Neuron (in vitro differentiated cells): ENCODE measurements around the gene CD4.

Experiments
- H2AFZ ChIP-seq: one replicate; pipeline ENCODE4 v1.6.1; 2013; ENCODE audit warnings: low read depth, mild to moderate bottlenecking, inconsistent platforms, low read length, moderate library complexity
- H3K27me3 ChIP-seq: one replicate; pipeline ENCODE4 v1.6.1; 2013; ENCODE audit warnings: low read length; ENCODE audit not compliant: insufficient read depth
- H3K36me3 ChIP-seq: one replicate; pipeline ENCODE4 v1.6.1; 2013; ENCODE audit warnings: low read length; ENCODE audit not compliant: insufficient read depth
- H3K4me1 ChIP-seq: one replicate; pipeline ENCODE4 v1.6.1; 2013; ENCODE audit warnings: low read length; ENCODE audit not compliant: insufficient read depth
- H3K4me3 ChIP-seq: 2 replicates; pipeline ENCODE4 v1.5.1; 2013; ENCODE audit warnings: mild to moderate bottlenecking, low read length, moderate library complexity
- H3K9me3 ChIP-seq: one replicate; pipeline ENCODE4 v1.6.1; 2013; ENCODE audit warnings: low read length

CD4 gene

DNA sequence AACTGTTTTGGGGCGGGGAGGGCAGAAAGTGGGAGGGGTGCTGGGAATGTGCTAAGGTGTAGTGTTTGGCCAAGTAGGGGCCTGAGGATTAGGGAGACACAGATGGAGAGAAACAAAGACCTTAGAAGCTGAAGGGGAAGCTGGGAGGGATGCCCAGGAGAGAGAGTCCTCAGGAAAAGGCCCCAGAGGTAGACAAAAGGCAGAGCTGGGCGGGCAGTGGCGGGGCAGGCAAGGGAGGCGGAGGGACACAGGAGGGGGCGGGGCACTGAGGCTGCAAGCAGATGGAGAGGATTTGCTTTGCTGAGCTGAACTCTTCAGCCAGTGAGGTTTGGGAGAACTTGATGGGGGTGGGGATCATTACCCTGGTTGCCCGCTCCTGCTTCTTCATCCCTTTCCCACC lies 20.3 kb upstream of the CD4 start:
- peaks cover 49% of the 10 kb centered on the region for H3K4me1 ChIP-seq
- peak overlapping the region; percentile 61 for H3K4me3 ChIP-seq
- H3K27me3 ChIP-seq = no peaks in the 10 kb centered on the region

DNA sequence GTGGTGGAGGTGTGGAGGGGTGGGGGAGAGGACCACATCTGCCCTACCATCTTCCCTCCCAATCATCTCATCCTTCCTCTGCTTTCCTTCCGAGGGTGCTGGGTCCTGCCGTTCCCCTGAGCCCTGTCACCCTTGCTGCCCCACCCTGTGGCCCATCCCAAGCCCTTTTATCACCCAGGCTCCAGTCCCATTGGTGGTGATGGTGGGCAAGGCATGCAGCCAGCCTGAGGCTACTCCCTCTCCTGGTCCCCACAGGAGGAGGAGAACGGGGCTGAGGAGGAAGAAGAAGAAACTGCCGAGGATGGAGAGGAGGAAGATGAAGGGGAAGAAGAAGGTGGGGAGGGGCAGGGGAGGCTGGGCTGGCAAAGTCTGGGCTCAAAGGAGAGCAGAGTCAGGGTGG lies 19.7 kb upstream of the CD4 start:
- H3K4me3 ChIP-seq = peak overlapping the region; percentile 61

More for the DNA sequence above, 20.3 kb upstream of the CD4 start:
- Histone ChIP-seq H3K9me3 (no peaks in the 10 kb centered on the region), H2AFZ (no peak overlapping the region), H3K36me3 (peaks cover 26% of the 10 kb centered on the region)

DNA sequence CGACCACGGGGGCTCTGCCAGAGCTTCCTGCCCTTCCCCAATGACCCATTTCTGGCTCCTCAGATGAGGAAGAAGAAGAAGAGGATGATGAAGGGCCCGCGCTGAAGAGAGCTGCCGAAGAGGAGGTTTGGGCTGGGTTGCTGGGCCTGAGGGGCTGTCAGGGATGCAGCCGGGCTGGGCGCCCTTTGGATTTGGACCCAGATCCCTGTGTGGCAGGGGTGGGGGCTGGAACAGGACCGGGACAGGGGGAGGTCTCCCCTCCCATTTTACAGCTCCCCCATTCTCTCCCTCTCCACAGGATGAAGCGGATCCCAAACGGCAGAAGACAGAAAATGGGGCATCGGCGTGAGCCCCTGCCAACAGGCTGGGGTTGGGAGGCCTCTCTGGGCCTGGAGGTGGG lies 19.2 kb upstream of the CD4 start:
- Histone ChIP-seq H3K27me3 (no peaks in the 10 kb centered on the region), H3K9me3 (no peaks in the 10 kb centered on the region), H3K36me3 (peaks cover 31% of the 10 kb centered on the region), H3K4me1 (peaks cover 41% of the 10 kb centered on the region), H3K4me3 (no peak overlapping the region), H2AFZ (no peak overlapping the region)

More for the DNA sequence above, 19.7 kb upstream of the CD4 start:
- Histone ChIP-seq H2AFZ (no peak overlapping the region), H3K9me3 (no peaks in the 10 kb centered on the region), H3K27me3 (no peaks in the 10 kb centered on the region), H3K36me3 (peaks cover 27% of the 10 kb centered on the region), H3K4me1 (peaks cover 45% of the 10 kb centered on the region)

DNA sequence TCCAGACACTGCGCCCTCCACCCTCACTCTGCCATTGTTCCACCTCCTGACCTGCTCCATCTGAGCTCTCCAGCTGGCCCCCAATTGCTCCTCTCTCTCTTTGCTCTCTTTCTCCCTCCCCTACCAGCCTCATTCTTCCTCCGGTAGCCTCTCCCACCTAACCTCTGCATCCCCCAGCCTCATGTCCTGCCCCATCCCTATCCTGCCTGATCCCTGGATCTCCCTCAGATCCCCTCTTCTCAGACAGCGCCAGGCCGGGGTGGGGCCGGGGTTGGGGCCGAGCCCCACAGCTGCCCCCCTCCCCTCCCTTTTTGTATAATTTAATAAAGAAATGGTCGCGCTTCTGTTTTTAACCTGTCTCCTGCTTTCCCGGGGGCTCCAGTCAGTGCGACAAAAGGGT lies 18.7 kb upstream of the CD4 start:
- Histone ChIP-seq H3K9me3 (no peaks in the 10 kb centered on the region), H2AFZ (no peak overlapping the region), H3K4me1 (peaks cover 36% of the 10 kb centered on the region), H3K36me3 (peaks cover 36% of the 10 kb centered on the region), H3K27me3 (no peaks in the 10 kb centered on the region), H3K4me3 (no peak overlapping the region)

DNA sequence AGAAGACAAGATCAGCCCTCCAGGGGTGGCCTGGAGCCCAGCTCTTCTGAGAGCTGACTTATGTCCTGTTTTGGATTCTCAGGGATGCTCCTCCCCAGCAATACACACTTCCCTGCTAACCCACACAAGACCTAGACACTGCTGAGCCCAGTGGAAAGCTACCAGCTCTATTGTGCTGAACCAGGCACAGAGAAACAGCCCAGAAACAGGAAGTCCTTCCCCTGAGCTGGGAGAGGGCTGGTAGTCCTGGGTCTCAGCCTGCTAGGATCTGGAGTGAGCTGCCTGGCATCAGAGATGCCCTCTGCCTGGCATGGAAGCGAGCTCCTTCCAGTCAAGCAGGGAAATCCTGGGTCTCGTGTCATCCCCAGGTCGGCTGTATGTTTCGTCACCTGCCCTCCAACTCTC lies 18.2 kb upstream of the CD4 start:
- H3K27me3 ChIP-seq = no peaks in the 10 kb centered on the region
- H2AFZ ChIP-seq = no peak overlapping the region
- H3K36me3 ChIP-seq = peaks cover 40% of the 10 kb centered on the region
- peaks cover 33% of the 10 kb centered on the region for H3K4me1 ChIP-seq
- no peaks in the 10 kb centered on the region for H3K9me3 ChIP-seq
- no peak overlapping the region for H3K4me3 ChIP-seq

DNA sequence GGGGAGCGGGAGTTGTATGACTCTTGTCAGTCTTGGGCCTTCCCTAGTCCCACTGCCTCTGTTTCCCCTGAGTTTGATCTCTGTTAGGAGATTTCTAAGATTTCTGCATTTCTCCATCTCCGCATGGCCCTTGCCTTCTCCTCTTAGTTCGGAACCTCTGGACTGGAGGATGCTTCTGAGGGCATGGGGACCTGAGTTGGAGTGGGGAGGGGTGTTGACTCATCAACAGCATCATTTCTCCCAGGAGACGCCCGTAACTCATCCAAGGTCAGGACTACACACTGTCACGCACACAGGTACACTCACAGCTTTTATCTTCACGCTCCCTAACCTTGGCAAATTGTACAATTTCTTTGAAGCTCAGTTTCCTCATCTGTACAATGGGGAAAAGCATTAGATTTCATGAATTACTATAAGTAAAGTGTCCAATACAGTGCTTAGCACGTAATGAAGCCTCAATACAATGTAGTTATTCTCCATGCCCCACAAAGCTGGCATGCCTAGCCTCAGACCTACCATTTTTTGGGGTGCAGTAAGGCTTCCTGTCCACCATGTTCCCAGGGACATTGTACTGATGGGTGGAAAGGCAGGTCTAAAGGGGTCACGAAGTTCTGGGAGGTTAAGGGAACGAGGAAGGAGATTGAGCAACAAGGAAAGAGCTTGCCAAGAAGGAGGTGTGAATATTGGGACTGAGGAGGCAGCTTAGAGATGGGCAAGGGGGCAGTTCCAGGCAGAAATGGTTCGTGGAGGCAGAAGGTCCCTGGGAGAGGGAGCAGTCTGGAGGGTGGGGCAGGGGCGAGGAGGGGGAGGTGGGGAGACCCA lies 17.6 kb upstream of the CD4 start:
- H3K4me3 ChIP-seq = no peak overlapping the region
- no peak overlapping the region for H2AFZ ChIP-seq
- H3K9me3 ChIP-seq = no peaks in the 10 kb centered on the region
- H3K36me3 ChIP-seq = peaks cover 42% of the 10 kb centered on the region
- peaks cover 33% of the 10 kb centered on the region for H3K4me1 ChIP-seq
- H3K27me3 ChIP-seq = no peaks in the 10 kb centered on the region

DNA sequence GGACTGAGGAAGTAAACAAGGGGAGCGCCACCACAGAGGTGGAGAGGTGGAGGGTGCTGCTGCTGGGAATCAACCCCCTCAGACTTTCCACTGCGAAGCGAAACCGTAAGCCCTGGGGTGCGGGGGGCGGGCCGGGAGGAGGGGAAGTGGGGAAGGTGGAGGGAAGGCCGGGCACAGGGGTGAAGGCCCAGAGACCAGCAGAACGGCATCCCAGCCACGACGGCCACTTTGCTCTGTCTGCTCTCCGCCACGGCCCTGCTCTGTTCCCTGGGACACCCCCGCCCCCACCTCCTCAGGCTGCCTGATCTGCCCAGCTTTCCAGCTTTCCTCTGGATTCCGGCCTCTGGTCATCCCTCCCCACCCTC lies 17.0 kb upstream of the CD4 start, which contains the start of gene LAG3:
Gene LAG3 (plus strand): TSS at position 190 of the 365 bp plus-strand sequence. CDS start 333 bp downstream, outside the sequence.
- H3K9me3 ChIP-seq = no peaks in the 10 kb centered on the region
- H3K36me3 ChIP-seq = peaks cover 42% of the 10 kb centered on the region
- no peaks in the 10 kb centered on the region for H3K27me3 ChIP-seq
- H3K4me3 ChIP-seq = no peak within 1 kb of the TSS
- H2AFZ ChIP-seq = no peak within 1 kb of the TSS
- peaks cover 33% of the 10 kb centered on the region for H3K4me1 ChIP-seq

DNA sequence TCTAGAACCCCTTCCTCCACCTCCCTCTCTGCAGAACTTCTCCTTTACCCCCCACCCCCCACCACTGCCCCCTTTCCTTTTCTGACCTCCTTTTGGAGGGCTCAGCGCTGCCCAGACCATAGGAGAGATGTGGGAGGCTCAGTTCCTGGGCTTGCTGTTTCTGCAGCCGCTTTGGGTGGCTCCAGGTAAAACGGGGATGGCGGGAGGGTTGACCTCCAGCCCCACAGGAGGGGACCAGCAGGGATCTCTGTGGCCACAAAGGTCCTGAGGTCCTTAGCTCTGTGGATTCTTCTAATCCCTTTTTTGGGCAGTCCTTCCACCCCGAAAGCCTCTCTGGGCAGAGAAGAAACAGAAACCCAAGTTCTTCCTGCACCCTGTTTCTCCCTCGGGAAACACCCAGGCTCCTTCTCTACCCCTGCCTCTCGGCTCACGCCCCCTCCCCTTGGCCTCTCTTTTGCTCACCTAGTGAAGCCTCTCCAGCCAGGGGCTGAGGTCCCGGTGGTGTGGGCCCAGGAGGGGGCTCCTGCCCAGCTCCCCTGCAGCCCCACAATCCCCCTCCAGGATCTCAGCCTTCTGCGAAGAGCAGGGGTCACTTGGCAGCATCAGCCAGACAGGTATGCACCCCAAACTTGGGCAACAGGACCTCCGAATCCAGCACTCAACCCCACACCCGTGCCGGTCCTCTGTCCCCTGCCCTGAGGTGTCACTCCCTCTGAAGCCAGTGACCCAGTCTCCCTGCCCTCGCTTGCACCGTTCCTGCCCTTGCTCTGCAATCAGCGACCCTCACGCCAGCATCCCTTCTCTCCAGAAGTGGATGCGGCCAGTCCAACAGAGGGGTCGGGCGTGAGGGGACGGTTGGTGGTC lies 16.4 kb upstream of the CD4 start:
- H3K9me3 ChIP-seq = no peaks in the 10 kb centered on the region
- H2AFZ ChIP-seq = no peak overlapping the region
- no peaks in the 10 kb centered on the region for H3K27me3 ChIP-seq
- H3K36me3 ChIP-seq = peaks cover 42% of the 10 kb centered on the region
- H3K4me1 ChIP-seq = peaks cover 37% of the 10 kb centered on the region
- H3K4me3 ChIP-seq = no peak overlapping the region

DNA sequence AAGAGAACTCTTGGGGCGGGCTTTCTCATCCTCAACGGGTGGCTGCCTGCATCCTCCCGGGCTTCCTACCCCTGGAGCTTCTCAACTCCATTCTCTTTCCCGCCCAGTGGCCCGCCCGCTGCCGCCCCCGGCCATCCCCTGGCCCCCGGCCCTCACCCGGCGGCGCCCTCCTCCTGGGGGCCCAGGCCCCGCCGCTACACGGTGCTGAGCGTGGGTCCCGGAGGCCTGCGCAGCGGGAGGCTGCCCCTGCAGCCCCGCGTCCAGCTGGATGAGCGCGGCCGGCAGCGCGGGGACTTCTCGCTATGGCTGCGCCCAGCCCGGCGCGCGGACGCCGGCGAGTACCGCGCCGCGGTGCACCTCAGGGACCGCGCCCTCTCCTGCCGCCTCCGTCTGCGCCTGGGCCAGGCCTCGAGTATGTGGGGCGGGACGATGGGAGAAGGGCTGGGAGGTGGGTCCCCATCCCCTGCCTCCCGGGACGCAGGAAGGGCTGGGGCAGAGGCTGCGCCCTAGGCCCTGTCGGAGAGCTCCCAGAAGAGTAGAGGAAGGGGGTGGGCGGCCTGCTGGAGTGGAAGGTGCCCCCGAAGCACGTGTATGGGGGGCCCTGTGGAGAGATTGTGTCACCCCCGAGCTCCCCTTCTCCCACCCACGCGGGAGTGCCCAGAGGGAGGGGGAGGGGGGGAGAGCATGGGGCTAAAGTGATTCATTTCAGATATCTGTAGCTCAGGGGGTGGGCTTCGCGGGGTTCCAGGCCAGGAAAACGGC lies 15.6 kb upstream of the CD4 start:
- Histone ChIP-seq H3K4me1 (peaks cover 38% of the 10 kb centered on the region), H3K9me3 (no peaks in the 10 kb centered on the region), H3K4me3 (no peak overlapping the region), H3K36me3 (peaks cover 42% of the 10 kb centered on the region), H3K27me3 (no peaks in the 10 kb centered on the region), H2AFZ (no peak overlapping the region)

DNA sequence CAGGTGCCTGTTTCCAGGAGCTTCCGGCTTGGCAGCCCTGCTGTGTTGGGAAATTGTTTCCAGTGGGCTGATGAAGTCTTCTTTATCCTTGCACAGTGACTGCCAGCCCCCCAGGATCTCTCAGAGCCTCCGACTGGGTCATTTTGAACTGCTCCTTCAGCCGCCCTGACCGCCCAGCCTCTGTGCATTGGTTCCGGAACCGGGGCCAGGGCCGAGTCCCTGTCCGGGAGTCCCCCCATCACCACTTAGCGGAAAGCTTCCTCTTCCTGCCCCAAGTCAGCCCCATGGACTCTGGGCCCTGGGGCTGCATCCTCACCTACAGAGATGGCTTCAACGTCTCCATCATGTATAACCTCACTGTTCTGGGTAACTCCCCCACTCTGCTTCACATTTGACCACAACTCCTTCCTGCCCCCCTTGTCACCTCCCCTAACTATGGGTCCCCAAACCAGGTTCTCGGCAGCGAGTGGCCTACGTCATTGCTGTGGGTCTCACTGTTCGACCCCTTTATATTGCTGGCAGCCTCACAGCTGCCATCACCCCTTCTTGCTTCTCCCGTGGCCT lies 14.7 kb upstream of the CD4 start:
- no peaks in the 10 kb centered on the region for H3K9me3 ChIP-seq
- H3K27me3 ChIP-seq = no peaks in the 10 kb centered on the region
- peaks cover 37% of the 10 kb centered on the region for H3K36me3 ChIP-seq
- H3K4me1 ChIP-seq = peaks cover 36% of the 10 kb centered on the region
- no peak overlapping the region for H2AFZ ChIP-seq
- no peak overlapping the region for H3K4me3 ChIP-seq

DNA sequence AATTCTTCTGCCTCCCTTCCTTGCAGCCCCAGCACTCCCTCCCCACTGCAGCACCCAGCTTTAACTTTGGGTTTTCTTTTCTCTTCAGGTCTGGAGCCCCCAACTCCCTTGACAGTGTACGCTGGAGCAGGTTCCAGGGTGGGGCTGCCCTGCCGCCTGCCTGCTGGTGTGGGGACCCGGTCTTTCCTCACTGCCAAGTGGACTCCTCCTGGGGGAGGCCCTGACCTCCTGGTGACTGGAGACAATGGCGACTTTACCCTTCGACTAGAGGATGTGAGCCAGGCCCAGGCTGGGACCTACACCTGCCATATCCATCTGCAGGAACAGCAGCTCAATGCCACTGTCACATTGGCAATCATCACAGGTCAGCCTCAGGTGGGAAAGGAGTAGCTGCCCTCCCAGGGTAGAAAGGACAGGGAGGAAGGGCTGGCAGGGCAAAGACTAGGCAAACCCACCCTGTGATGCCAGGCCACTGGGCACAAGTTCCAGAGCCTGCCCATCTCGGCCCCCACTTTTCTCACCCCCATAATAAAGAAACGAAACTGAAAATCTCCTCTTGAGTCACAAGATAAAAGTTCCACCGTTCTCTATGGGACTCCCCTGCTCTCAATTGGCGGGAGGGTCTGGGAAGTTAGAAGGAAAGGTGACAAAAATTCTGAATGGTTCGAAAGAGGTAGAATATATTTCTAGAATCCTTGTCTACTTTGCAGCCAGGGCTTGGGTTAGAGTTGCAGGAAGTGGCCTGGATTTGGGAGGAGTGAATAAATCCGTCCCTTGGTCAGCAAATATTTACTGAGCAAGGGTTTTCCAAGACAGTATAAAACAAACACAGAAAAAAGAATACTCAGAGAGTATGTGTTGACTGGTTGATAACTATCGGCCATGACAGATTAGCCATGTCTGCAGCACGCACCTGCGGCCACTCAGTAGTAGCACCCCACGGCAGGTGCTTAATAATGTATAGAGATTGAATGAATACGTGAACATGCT lies 13.8 kb upstream of the CD4 start:
- no peak overlapping the region for H2AFZ ChIP-seq
- H3K4me1 ChIP-seq = peaks cover 31% of the 10 kb centered on the region
- H3K36me3 ChIP-seq = peaks cover 28% of the 10 kb centered on the region
- no peak overlapping the region for H3K4me3 ChIP-seq
- H3K27me3 ChIP-seq = no peaks in the 10 kb centered on the region
- no peaks in the 10 kb centered on the region for H3K9me3 ChIP-seq

DNA sequence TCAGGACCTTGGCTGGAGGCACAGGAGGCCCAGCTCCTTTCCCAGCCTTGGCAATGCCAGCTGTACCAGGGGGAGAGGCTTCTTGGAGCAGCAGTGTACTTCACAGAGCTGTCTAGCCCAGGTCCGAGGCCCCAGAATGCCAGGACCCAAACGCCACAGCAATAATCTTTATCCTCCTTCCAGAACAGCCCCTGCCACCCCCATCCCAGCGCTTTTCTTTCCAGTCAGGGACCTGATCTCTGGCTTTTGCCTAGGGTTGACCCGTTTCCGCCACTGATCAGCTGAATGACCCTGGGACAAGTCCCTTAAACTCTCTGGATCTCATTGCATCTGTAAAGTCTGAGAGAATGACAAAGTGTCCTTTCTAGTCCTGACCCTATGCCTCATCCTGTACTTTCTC lies 11.9 kb upstream of the CD4 start:
- no peaks in the 10 kb centered on the region for H3K9me3 ChIP-seq
- H3K36me3 ChIP-seq = peaks cover 16% of the 10 kb centered on the region
- H3K27me3 ChIP-seq = no peaks in the 10 kb centered on the region
- H2AFZ ChIP-seq = no peak overlapping the region
- H3K4me1 ChIP-seq = peaks cover 22% of the 10 kb centered on the region
- no peak overlapping the region for H3K4me3 ChIP-seq
